Measurements from ENCODE around the gene MMP2. TPM values are rescaled to one million over a fixed set of nuclear protein-coding genes. Genes with fewer than 3 reads are reported as not detected.

Gene MMP2
- total RNA-seq, 2 donors from 2014 or later = 249 to 351 TPM

- TF ChIP-seq CTCF (IDR thresholded peaks at IDR 0.05) = no peak
- H3K36me3 ChIP-seq = peaks cover 23% of the 10 kb centered on the region
- no peaks in the 10 kb centered on the region for H3K27me3 ChIP-seq (replicated peaks; ENCODE audit: insufficient read depth)
- ATAC-seq (ENCODE audit: insufficient number of reproducible peaks, low FRiP score, low read depth) (no peak), DNase-seq (ENCODE audit: low spot score) (no peak)
- H3K27ac ChIP-seq = no peak overlapping the region
- H3K4me3 ChIP-seq = no peak overlapping the region
- no peaks in the 10 kb centered on the region for H3K9me3 ChIP-seq
- peaks cover 0 to 12% of the 10 kb centered on the region in 2 donors for H3K4me1 ChIP-seq (ENCODE audit: control insufficient read depth in 1 of 2, low read depth in 2 of 2)
These were observed 13.9 kb downstream of the MMP2 start for GRCh38 chr16:55492756-55493380.

GRCh38 chr16:55494994-55495421 lies 16.0 kb downstream of the MMP2 start:
- DNase-seq (ENCODE audit: low spot score) (no peak), ATAC-seq (ENCODE audit: insufficient number of reproducible peaks, low FRiP score, low read depth) (no peak)
- peaks cover 11% of the 10 kb centered on the region for H3K36me3 ChIP-seq
- no peak overlapping the region for H3K27ac ChIP-seq
- no peaks in the 10 kb centered on the region for H3K9me3 ChIP-seq
- H3K27me3 ChIP-seq (replicated peaks; ENCODE audit: insufficient read depth) = no peaks in the 10 kb centered on the region
- TF ChIP-seq CTCF (IDR thresholded peaks at IDR 0.05) = no peak
- peaks cover 4 to 22% of the 10 kb centered on the region in 2 donors for H3K4me1 ChIP-seq (ENCODE audit: control insufficient read depth in 1 of 2, low read depth in 2 of 2)
- no peak overlapping the region for H3K4me3 ChIP-seq

GRCh38 chr16:55495616-55496289 lies 16.8 kb downstream of the MMP2 start:
- H3K4me3 ChIP-seq = no peak overlapping the region
- ATAC-seq (ENCODE audit: insufficient number of reproducible peaks, low FRiP score, low read depth) = no peak
- no peaks in the 10 kb centered on the region for H3K27me3 ChIP-seq (replicated peaks; ENCODE audit: insufficient read depth)
- no peak for DNase-seq (ENCODE audit: low spot score)
- TF ChIP-seq CTCF (IDR thresholded peaks at IDR 0.05) = no peak
- H3K27ac ChIP-seq = no peak overlapping the region
- H3K4me1 ChIP-seq (ENCODE audit: control insufficient read depth in 1 of 2, low read depth in 2 of 2) = peaks cover 12 to 30% of the 10 kb centered on the region in 2 donors
- H3K36me3 ChIP-seq = peaks cover 9% of the 10 kb centered on the region
- H3K9me3 ChIP-seq = no peaks in the 10 kb centered on the region

GRCh38 chr16:55496509-55497145 lies 17.6 kb downstream of the MMP2 start:
- H3K27ac ChIP-seq = no peak overlapping the region

More at GRCh38 chr16:55496509-55497145, 17.6 kb downstream of the MMP2 start:
- Histone ChIP-seq H3K36me3 (peaks cover 9% of the 10 kb centered on the region), H3K4me1 (ENCODE audit: control insufficient read depth in 1 of 2, low read depth in 2 of 2) (peaks cover 13 to 36% of the 10 kb centered on the region in 2 donors), H3K9me3 (no peaks in the 10 kb centered on the region), H3K4me3 (no peak overlapping the region), H3K27me3 (replicated peaks; ENCODE audit: insufficient read depth) (no peaks in the 10 kb centered on the region)
- no peak for ATAC-seq (ENCODE audit: insufficient number of reproducible peaks, low FRiP score, low read depth)
- DNase-seq (ENCODE audit: low spot score) = no peak
- TF ChIP-seq CTCF (IDR thresholded peaks at IDR 0.05) = no peak

Data from thoracic aorta (tissue), 2 donors.